ENCODE measurements around the gene XPO4.

XPO4 gene

DNA sequence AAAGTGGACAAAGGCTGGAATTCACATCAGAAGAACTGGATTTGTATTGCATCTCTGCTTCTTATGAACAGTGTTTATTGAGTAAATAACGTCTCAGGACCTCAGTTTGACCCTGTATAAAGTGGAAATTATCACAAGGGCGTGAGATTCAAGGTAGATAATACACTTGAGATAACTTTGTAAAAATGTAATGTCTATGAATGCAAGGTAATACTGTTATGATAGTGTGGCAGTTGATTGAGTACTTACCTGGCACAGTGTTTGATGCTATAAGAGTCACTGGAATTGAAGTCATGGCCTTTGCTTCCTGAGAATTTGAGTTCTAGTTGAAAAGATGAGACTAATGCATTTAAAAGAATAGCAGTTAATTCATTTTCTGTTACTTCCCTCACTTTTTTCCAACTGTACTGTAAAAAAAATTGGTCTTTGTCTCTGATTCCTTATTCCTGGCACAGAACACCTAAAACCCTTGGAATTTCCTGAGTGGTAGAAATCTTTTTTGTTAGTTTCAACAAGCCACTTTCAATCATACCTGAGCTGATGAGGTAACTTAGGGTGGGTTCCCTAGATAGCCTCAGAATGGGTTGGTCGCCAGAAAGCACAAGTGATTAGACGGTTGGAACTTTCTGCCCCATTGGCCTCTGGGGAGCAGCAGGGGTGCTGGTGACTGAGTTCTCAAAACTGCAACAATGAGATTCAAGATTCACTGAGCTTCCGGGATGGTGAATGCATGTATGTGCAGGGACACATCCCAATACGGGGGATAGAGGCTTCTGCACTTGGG is 6.4 kb upstream of the XPO4 start:
- H3K4me3 ChIP-seq (replicated peaks; ENCODE audit: low read depth, low read length), result no peak overlapping the region
- TF ChIP-seq, protein P1, sequence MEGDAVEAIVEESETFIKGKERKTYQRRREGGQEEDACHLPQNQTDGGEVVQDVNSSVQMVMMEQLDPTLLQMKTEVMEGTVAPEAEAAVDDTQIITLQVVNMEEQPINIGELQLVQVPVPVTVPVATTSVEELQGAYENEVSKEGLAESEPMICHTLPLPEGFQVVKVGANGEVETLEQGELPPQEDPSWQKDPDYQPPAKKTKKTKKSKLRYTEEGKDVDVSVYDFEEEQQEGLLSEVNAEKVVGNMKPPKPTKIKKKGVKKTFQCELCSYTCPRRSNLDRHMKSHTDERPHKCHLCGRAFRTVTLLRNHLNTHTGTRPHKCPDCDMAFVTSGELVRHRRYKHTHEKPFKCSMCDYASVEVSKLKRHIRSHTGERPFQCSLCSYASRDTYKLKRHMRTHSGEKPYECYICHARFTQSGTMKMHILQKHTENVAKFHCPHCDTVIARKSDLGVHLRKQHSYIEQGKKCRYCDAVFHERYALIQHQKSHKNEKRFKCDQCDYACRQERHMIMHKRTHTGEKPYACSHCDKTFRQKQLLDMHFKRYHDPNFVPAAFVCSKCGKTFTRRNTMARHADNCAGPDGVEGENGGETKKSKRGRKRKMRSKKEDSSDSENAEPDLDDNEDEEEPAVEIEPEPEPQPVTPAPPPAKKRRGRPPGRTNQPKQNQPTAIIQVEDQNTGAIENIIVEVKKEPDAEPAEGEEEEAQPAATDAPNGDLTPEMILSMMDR (IDR thresholded peaks at IDR 0.05; ENCODE audit: low read length, missing control alignments), result no peak
- no peak for DNase-seq (ENCODE audit: low read depth)

- H3K4me3 ChIP-seq (replicated peaks; ENCODE audit: low read depth, low read length), result no peak overlapping the region
- TF ChIP-seq, protein P1 (IDR thresholded peaks at IDR 0.05; ENCODE audit: low read length, missing control alignments), result no peak
- no peak for DNase-seq (ENCODE audit: low read depth)
These were observed 2.4 kb upstream of the XPO4 start for GRCh38 chr13:20904908-20905307.

- peak overlapping the region; percentile 93 for H3K4me3 ChIP-seq (replicated peaks; ENCODE audit: low read depth, low read length)
- no peak for DNase-seq (ENCODE audit: low read depth)
- TF ChIP-seq, protein P1 (IDR thresholded peaks at IDR 0.05; ENCODE audit: low read length, missing control alignments), result no peak
These were observed 574 bp upstream of the XPO4 start for GRCh38 chr13:20903164-20903475.

DNA sequence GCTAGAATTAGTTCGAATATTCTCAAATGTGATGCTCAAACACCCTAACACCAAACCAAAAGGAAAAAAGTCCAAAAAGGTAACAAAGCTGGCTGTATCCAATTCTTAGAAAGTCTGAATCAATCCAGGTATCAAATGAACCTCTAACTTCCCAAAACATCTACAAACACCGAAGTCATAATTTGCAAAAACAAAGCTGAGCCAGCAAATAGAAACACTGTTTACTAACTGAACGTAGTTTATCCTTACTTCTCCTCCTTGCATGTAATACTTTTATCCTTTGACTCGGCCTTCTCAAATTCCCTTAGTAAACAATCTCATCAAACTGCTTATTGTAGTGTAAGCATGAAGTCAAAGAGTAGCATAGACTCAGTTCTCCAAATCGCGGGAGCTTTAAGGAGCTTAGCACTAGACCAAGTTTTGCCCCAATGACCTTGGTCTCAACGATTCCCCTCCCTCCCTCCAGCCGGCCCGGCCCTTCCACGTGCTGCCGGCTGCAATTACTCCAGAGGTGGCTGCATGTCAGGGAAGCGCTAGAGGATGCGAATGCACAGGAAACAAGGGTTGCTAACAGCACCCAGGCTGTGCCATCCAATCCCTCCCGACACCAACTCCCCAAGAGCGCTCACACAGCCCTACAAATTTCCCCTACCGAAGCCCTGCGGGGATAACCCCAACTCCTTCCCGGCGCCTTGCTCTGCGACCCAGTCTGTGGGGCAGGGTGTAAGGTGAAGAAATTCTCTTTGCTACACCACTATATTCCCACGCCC is 693 bp downstream of the XPO4 start:
- TF ChIP-seq, protein P1 (IDR thresholded peaks at IDR 0.05; ENCODE audit: low read length, missing control alignments), result no peak
- H3K4me3 ChIP-seq (replicated peaks; ENCODE audit: low read depth, low read length), result peak overlapping the region; percentile 93
- peak; percentile 26 for DNase-seq (ENCODE audit: low read depth)

DNA sequence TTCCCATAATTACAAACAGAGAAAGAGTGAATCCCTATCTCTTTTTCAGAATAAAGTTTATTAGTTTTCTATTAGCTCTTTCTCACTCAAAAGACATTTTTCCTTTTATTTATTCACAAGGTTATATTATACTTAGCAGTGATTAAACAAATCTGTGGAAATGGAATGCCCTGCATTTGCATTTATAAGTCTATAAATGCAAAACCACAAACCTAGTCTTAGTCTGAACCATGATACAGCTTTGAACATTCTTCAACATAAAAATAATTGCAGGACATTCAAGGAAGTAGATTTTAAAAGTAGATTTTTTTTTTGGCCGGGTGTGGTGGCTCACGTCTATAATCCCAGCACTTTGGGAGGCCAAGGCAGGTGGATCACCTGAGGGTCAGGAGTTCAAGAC is 8.3 kb downstream of the XPO4 start:
- no peak overlapping the region for H3K4me3 ChIP-seq (replicated peaks; ENCODE audit: low read depth, low read length)
- no peak for DNase-seq (ENCODE audit: low read depth)
- TF ChIP-seq, protein P1 (IDR thresholded peaks at IDR 0.05; ENCODE audit: low read length, missing control alignments), result no peak

- no peak overlapping the region for H3K4me3 ChIP-seq (replicated peaks; ENCODE audit: low read depth, low read length)
- TF ChIP-seq, protein P1 (IDR thresholded peaks at IDR 0.05; ENCODE audit: low read length, missing control alignments), result no peak
- no peak for DNase-seq (ENCODE audit: low read depth)
These were observed 10.8 kb downstream of the XPO4 start for GRCh38 chr13:20891768-20892167.
